Activated CD8-positive, alpha-beta memory T cell treated with anti-CD3 and anti-CD28 coated beads for 4 hours (primary cell): ENCODE data around the gene TMEFF1.
"Not testable (repeated sequence)": the region's sequence is repeated elsewhere in the genome, so short reads cannot be mapped to it uniquely, and the experiment has no call there.

Source experiments
- DNase-seq, 2 donors: peaks; one replicate each; pipeline ENCODE4 v3.0.0-alpha.2; 2020; ENCODE audit warnings: low read depth in 2 of 2

Gene TMEFF1

GRCh38 chr9:100472788-100473275, at the start of gene TMEFF1:
Gene TMEFF1 (plus strand): TSS chr9:100473149. CDS start chr9:100473545, 396 bp downstream.
- no peak for DNase-seq

- DNase-seq, result no peak
These were observed 47.2 kb upstream of the TMEFF1 start for GRCh38 chr9:100425758-100426157.

- no peak for DNase-seq
These were observed 46.8 kb upstream of the TMEFF1 start for GRCh38 chr9:100426189-100426529.

- DNase-seq, result peak in 1 of 2 donors; percentile 20
These were observed 46.2 kb upstream of the TMEFF1 start, which contains the start of gene MSANTD3 for GRCh38 chr9:100426530-100427365. Gene MSANTD3 (plus strand): TSS chr9:100427143. CDS start chr9:100441939, 14,796 bp downstream.

GRCh38 chr9:100427366-100428263, 45.3 kb upstream of the TMEFF1 start:
- DNase-seq, result no peak

- DNase-seq, result no peak
These were observed 43.9 kb upstream of the TMEFF1 start for GRCh38 chr9:100428871-100429654.

GRCh38 chr9:100430286-100430940, 42.5 kb upstream of the TMEFF1 start:
- DNase-seq, result no peak

GRCh38 chr9:100431886-100432285, 41.1 kb upstream of the TMEFF1 start:
- DNase-seq, result no peak

GRCh38 chr9:100432736-100433135, 40.2 kb upstream of the TMEFF1 start:
- no peak for DNase-seq

GRCh38 chr9:100436571-100436970, 36.4 kb upstream of the TMEFF1 start:
- DNase-seq, result no peak

GRCh38 chr9:100437860-100438805, 34.8 kb upstream of the TMEFF1 start:
- peak; percentile 45 to 52 for DNase-seq

GRCh38 chr9:100440071-100440470, 32.9 kb upstream of the TMEFF1 start:
- DNase-seq, result no peak

GRCh38 chr9:100440487-100440886, 32.5 kb upstream of the TMEFF1 start:
- not testable (repeated sequence) for DNase-seq

GRCh38 chr9:100441911-100442361, 31.0 kb upstream of the TMEFF1 start:
- no peak for DNase-seq

GRCh38 chr9:100443781-100444768, 28.9 kb upstream of the TMEFF1 start:
- no peak for DNase-seq

- DNase-seq, result no peak
These were observed 27.6 kb upstream of the TMEFF1 start for GRCh38 chr9:100445161-100445902.

- DNase-seq, result no peak
These were observed 26.9 kb upstream of the TMEFF1 start for GRCh38 chr9:100445903-100446549.
